Activated T-helper 17 cell treated with anti-CD3 and anti-CD28 coated beads, Interleukin-2, amount 50 U/mL, for 72 hours (primary cell): ENCODE measurements around the gene LCN10. TPM values are rescaled to one million over a fixed set of nuclear protein-coding genes. Genes with fewer than 3 reads are reported as not detected.
"Not testable (repeated sequence)": the region's sequence is repeated elsewhere in the genome, so short reads cannot be mapped to it uniquely, and the experiment has no call there.

Source experiments
- ATAC-seq: fragments of 150-1000 bp; cut with Tn5 transposase; replicated peaks from 2 replicates; pipeline ENCODE4 v1.10.0; 2021; ENCODE audit warnings: mild to moderate bottlenecking, moderate library complexity
- H3K27ac Mint-ChIP-seq: one replicate; pipeline ENCODE4 v1.8.0; 2022; ENCODE audit warnings: mixed read lengths
- H3K27me3 Mint-ChIP-seq: one replicate; pipeline ENCODE4 v1.8.0; 2022; ENCODE audit warnings: mixed read lengths
- H3K36me3 Mint-ChIP-seq: one replicate; pipeline ENCODE4 v1.8.0; 2022; ENCODE audit warnings: low read depth, mild to moderate bottlenecking, mixed read lengths
- H3K4me1 Mint-ChIP-seq: one replicate; pipeline ENCODE4 v1.8.0; 2022; ENCODE audit warnings: mixed read lengths
- H3K4me3 Mint-ChIP-seq: one replicate; pipeline ENCODE4 v1.8.0; 2022; ENCODE audit warnings: mild to moderate bottlenecking, mixed read lengths
- H3K9me3 Mint-ChIP-seq: one replicate; pipeline ENCODE4 v1.8.0; 2022; ENCODE audit warnings: mixed read lengths
- total RNA-seq, 2 donors: library from RNA; stranded (reverse); gene quantifications; one replicate each; pipeline ENCODE4 v1.2.3, GENCODE V29; 2022

The LCN10 gene
- total RNA-seq, 2 donors from 2014 or later = 1.0 to 1.8 TPM

DNA sequence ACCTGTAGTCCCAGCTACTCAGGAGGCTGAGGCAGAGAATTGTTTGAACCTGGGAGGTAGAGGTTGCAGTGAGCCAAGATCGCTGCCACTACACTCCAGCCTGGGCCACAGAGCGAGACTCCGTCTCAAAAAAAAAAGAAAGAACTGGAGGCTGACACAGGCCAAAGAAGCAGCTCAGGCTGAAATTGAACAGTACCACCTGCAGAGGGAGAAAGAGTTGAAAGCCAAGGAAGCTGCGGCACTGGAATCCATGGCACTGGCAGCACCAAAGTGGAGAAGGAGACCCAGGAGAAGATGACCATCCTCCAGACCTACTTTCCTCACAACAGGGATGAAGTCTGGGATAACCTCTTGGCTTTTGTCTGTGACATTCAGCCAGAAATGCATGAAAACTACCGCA, 37.1 kb upstream of the LCN10 start:
- no peaks in the 10 kb centered on the region for H3K9me3 Mint-ChIP-seq
- no peak overlapping the region for H3K27ac Mint-ChIP-seq
- H3K27me3 Mint-ChIP-seq = peaks cover 19% of the 10 kb centered on the region
- no peaks in the 10 kb centered on the region for H3K36me3 Mint-ChIP-seq
- no peak for ATAC-seq
- H3K4me3 Mint-ChIP-seq = no peak overlapping the region
- H3K4me1 Mint-ChIP-seq = peaks cover 10% of the 10 kb centered on the region

DNA sequence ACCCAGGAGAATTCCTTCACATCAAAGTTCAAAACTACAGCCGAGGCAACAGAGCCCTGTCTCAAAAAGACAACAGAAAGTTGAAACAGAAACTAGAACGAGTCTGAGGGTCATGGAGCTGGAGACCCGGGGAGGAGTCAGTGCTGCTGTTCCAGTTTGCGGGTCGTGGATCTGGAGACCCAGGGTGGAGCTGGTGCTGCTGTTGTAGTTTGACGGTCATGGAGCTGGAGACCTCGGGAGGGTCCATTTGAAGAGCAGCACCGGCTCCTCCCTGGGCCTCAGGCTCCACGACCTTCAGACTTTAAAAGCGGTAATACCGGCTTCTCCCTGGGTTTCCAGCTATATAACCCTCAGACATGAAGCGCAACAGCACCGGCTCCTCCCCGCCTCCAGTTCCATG, 34.6 kb upstream of the LCN10 start:
- H3K9me3 Mint-ChIP-seq = no peaks in the 10 kb centered on the region
- H3K27me3 Mint-ChIP-seq = peaks cover 19% of the 10 kb centered on the region
- H3K4me3 Mint-ChIP-seq = no peak overlapping the region
- no peak for ATAC-seq
- H3K36me3 Mint-ChIP-seq = no peaks in the 10 kb centered on the region
- no peak overlapping the region for H3K27ac Mint-ChIP-seq
- H3K4me1 Mint-ChIP-seq = peaks cover 11% of the 10 kb centered on the region

DNA sequence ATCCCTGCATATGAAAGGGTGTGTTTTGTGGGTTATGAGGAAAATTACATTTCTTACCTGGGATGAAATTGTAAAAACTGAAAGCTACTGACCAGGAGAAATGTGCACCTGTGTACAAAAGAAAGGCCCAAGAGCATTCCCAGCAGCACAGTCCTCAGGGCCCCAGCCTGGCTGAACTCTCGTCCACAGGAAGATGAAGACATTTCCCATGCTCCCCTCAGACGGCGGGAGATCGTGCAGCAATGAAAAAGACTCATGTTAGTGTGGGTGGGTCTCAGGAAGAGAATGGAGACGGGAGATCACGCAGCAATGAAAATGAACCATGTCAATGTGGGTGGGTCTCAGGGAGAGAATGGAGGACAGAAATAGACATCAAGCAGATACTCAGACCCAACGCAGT, 34.2 kb upstream of the LCN10 start:
- Mint-ChIP-seq H3K9me3 (no peaks in the 10 kb centered on the region), H3K36me3 (no peaks in the 10 kb centered on the region), H3K4me3 (no peak overlapping the region), H3K4me1 (peaks cover 11% of the 10 kb centered on the region), H3K27me3 (peaks cover 19% of the 10 kb centered on the region), H3K27ac (no peak overlapping the region)
- ATAC-seq = no peak

DNA sequence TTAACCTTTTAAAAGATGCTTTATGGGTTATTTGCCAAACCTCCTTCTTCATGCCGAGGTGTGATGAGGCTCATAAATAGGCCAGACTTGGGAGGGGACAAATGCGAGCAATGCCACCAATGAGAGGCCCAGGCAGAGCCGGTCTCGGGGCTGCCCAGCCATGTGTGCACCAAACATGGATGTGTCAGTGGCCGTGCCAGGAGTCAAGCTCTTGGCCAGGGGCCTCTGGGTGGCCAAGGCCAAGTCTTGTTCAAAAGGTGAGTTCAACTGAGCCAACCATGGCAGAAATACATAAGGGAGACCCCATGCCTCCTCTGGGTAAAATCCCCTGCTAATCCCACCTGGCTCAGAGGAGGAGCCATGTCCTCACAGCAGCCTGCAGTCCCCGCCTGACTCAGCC, 32.5 kb upstream of the LCN10 start:
- peaks cover 19% of the 10 kb centered on the region for H3K27me3 Mint-ChIP-seq
- no peak for ATAC-seq
- H3K4me1 Mint-ChIP-seq = peaks cover 11% of the 10 kb centered on the region
- no peaks in the 10 kb centered on the region for H3K9me3 Mint-ChIP-seq
- no peak overlapping the region for H3K4me3 Mint-ChIP-seq
- H3K36me3 Mint-ChIP-seq = no peaks in the 10 kb centered on the region
- H3K27ac Mint-ChIP-seq = no peak overlapping the region

DNA sequence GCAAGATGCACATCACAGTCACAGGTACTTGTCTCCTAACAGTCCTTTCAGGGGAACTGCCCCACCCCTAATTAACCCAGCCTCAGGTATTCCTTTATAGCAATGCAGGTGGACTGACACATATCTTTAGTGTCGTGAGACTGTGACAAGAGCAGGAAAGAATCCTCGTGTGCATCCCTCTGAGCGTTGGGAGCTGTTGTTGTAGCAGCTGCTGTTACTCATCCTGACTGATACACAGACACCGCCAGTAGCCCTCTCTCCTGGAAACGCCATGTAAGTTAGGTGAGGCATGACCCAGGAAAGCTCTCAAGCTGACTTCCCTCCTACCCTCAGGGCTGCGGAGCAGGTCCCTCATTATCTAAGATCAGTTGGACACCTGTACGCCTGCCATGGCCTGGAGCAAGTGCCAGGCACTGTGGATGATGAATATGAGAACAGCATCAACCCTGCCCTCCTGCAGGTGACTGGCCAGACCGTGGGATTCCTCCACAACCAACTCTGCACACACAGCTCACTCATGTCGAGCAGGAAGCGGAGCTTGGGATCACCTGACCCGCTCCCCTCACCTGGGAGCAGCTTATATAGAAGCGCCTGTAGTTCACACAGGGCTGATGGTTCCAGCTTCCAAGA, 31.8 kb upstream of the LCN10 start:
- H3K4me1 Mint-ChIP-seq = peaks cover 11% of the 10 kb centered on the region
- ATAC-seq = no peak
- H3K36me3 Mint-ChIP-seq = no peaks in the 10 kb centered on the region
- H3K9me3 Mint-ChIP-seq = no peaks in the 10 kb centered on the region
- no peak overlapping the region for H3K27ac Mint-ChIP-seq
- no peak overlapping the region for H3K4me3 Mint-ChIP-seq
- peaks cover 21% of the 10 kb centered on the region for H3K27me3 Mint-ChIP-seq

- peaks cover 15% of the 10 kb centered on the region for H3K27me3 Mint-ChIP-seq
- H3K27ac Mint-ChIP-seq = no peak overlapping the region
- no peaks in the 10 kb centered on the region for H3K36me3 Mint-ChIP-seq
- H3K4me3 Mint-ChIP-seq = peak overlapping the region; percentile 26
- ATAC-seq = peak; percentile 85
- no peaks in the 10 kb centered on the region for H3K9me3 Mint-ChIP-seq
- H3K4me1 Mint-ChIP-seq = peaks cover 4% of the 10 kb centered on the region
Observed at GRCh38 chr9:136773386-136774044, 30.8 kb upstream of the LCN10 start.

GRCh38 chr9:136771907-136772415, 29.2 kb upstream of the LCN10 start:
- H3K9me3 Mint-ChIP-seq = no peaks in the 10 kb centered on the region
- no peaks in the 10 kb centered on the region for H3K36me3 Mint-ChIP-seq
- ATAC-seq = no peak
- no peak overlapping the region for H3K27ac Mint-ChIP-seq
- no peak overlapping the region for H3K4me3 Mint-ChIP-seq
- peaks cover 6% of the 10 kb centered on the region for H3K4me1 Mint-ChIP-seq
- peaks cover 10% of the 10 kb centered on the region for H3K27me3 Mint-ChIP-seq

DNA sequence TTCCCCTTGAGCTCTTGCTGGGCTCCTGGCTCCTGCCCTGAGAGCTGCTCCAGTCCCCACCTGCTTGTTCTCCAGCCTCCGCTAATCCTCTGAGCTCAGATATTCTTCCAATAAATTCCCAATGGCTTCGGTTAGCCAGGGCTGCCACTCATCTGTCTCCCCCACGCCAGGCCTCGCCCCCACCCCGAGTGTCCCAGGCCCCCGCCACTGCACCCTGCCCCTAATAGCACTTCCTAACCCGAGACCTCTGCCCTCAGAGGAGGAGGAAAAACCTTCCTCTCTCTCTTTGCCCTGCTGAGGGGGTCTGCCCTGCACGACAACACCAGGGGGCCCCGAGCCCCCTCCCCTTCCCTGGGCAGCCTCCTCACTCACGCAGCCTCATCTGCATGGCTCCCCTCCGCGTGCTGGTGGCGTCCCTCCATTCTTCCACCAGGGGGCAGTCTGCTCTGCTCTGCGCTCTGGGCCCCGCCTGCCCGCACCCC, 27.0 kb upstream of the LCN10 start:
- ATAC-seq = peak; percentile 51
- Mint-ChIP-seq H3K27ac (no peak overlapping the region), H3K9me3 (no peaks in the 10 kb centered on the region), H3K36me3 (no peaks in the 10 kb centered on the region), H3K27me3 (peaks cover 8% of the 10 kb centered on the region), H3K4me1 (peaks cover 10% of the 10 kb centered on the region), H3K4me3 (no peak overlapping the region)

GRCh38 chr9:136766410-136767120, 23.8 kb upstream of the LCN10 start:
- ATAC-seq = peak; percentile 72
- H3K9me3 Mint-ChIP-seq, H3K36me3 Mint-ChIP-seq, H3K27me3 Mint-ChIP-seq, H3K4me1 Mint-ChIP-seq: not testable (repeated sequence)
- peak overlapping the region; percentile 63 for H3K4me3 Mint-ChIP-seq
- peak overlapping the region; percentile 81 for H3K27ac Mint-ChIP-seq

GRCh38 chr9:136765745-136766409, 23.1 kb upstream of the LCN10 start:
- H3K9me3 Mint-ChIP-seq, H3K27me3 Mint-ChIP-seq, H3K4me1 Mint-ChIP-seq, H3K36me3 Mint-ChIP-seq: not testable (repeated sequence)
- Mint-ChIP-seq H3K4me3 (peak overlapping the region; percentile 50), H3K27ac (peak overlapping the region; percentile 61)
- peak; percentile 68 for ATAC-seq

GRCh38 chr9:136765041-136765440, 22.3 kb upstream of the LCN10 start:
- no peaks in the 10 kb centered on the region for H3K9me3 Mint-ChIP-seq
- H3K27me3 Mint-ChIP-seq = peaks cover 9% of the 10 kb centered on the region
- no peaks in the 10 kb centered on the region for H3K36me3 Mint-ChIP-seq
- H3K27ac Mint-ChIP-seq = no peak overlapping the region
- peaks cover 6% of the 10 kb centered on the region for H3K4me1 Mint-ChIP-seq
- no peak for ATAC-seq
- no peak overlapping the region for H3K4me3 Mint-ChIP-seq

DNA sequence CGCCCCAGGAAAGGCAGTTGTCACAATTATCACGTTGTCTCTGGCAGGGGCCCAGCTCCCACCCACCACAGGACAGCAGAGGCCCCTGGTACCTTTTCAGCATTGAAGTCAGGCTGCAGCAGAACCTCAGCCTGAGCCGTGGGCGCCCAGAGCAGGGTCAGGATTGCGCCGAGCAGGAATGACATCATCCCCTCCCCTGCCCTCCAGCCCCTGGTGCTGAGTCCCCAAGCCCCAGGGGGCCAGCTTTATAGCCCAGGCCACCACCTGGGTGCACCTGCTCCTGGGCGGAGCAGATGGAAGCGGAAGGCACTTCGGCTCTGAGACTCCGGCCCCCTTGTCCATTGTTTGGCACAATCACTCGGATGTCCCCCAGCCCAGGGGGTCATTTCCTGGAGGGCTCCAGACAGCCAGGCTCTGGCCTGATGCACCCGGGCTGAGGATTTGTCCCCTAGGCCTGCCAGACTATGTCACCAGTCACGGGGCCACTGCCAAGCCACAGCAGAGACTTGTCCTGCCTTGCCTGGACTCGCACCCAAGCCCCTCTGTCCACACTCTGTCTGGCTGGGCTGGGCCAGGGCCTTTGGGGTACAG, 21.7 kb upstream of the LCN10 start, which contains the start of gene LCN15:
Gene LCN15, minus strand, starts transcription at position 218 of the 591 bp plus-strand sequence. Its CDS starts 30 bp downstream, at position 188.
- peaks cover 6% of the 10 kb centered on the region for H3K4me1 Mint-ChIP-seq
- H3K27ac Mint-ChIP-seq = no peak within 1 kb of the TSS
- H3K9me3 Mint-ChIP-seq = no peaks in the 10 kb centered on the region
- H3K36me3 Mint-ChIP-seq = no peaks in the 10 kb centered on the region
- no peak for ATAC-seq
- H3K27me3 Mint-ChIP-seq = peaks cover 9% of the 10 kb centered on the region
- no peak within 1 kb of the TSS for H3K4me3 Mint-ChIP-seq

- peaks cover 6% of the 10 kb centered on the region for H3K4me1 Mint-ChIP-seq
- no peaks in the 10 kb centered on the region for H3K36me3 Mint-ChIP-seq
- H3K4me3 Mint-ChIP-seq = no peak overlapping the region
- no peaks in the 10 kb centered on the region for H3K9me3 Mint-ChIP-seq
- no peak for ATAC-seq
- H3K27ac Mint-ChIP-seq = no peak overlapping the region
- peaks cover 9% of the 10 kb centered on the region for H3K27me3 Mint-ChIP-seq
Observed at GRCh38 chr9:136763649-136764035, 20.9 kb upstream of the LCN10 start.
